Renal cortical epithelial cell (primary cell): ENCODE results near the gene ZNF350. TPM values are rescaled to one million over a fixed set of nuclear protein-coding genes. Genes with fewer than 3 reads are reported as not detected.
"Not testable (repeated sequence)": the region's sequence is repeated elsewhere in the genome, so short reads cannot be mapped to it uniquely, and the experiment has no call there.

Experiments
- DNase-seq: peaks from one replicate; pipeline ENCODE4 v3.0.0-alpha.2; 2011; ENCODE audit warnings: low read depth
- total RNA-seq: library from RNA; depleted of rRNA; stranded (reverse); fragments of >200 nt; gene quantifications from 2 replicates; pipeline ENCODE4 v1.2.3, GENCODE V29; 2014

Gene ZNF350
- total RNA-seq, 1 donor from 2014 or later: 15.6 TPM

GRCh38 chr19:51971624-51972023, 15.0 kb downstream of the ZNF350 start:
- no peak for DNase-seq

DNA sequence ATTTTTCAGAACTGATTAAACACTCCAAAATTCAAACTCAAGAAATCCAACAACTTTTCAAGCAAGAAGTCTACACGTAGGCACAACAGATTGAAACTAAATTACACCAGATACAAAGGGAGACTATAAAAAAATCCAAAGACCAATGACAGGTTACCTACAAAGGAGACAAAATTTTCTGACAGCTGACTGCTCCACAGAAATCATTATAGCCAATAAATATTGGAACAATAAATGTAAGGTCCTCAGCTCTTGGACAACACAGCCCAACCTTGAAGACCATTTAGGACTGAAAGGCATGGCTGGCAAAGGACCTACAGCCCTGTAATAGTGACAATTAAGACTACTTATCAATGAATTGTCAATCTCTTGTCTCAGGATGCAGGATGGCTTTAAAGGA, 15.9 kb downstream of the ZNF350 start:
- no peak for DNase-seq

DNA sequence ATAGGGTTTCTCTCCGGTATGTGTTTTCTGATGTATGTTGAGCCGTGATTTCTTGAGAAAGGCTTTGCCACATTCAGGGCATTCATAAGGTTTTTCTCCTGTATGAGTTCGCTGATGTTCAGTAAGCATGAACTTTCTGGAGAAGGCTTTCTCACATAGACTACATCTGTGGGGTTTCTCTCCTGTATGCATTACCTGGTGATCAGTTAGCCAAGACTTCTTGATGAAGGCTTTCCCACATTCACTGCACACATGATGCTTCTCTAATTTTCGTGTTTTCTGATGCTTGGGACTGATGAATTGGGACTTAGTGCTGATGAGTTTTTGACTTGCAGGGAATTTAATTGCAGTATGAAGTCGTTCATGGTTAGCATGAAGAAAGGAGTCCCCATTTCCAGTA, 21.1 kb downstream of the ZNF350 start:
- no peak for DNase-seq

DNA sequence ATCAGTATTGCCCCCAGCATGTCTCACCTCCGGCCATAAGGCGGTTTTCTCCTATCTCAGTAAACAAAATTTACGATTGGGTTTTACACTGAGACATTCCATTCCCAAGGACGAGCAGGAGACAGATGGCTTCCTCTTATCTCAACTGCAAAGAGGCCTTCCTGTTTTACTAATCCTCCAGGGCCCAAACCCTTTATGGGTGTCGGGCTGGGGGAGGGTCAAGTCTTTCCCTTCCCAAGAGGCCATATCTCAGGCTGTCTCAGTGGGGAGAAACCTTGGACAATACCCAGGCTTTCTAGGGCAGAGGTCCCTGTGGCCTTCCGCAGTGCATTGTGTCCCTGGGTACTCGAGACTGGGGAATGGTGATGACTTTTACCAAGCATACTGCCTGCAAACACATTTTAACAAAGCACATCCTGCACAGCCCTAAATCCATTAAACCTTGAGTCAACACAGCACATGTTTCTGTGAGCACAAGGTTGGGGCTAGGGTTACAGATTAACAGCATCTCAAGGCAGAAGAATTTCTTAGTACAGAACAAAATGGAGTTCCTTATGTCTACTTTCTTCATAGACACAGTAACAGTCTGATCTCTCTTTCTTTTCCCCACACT, 25.9 kb downstream of the ZNF350 start:
- peak; percentile 3 for DNase-seq

DNA sequence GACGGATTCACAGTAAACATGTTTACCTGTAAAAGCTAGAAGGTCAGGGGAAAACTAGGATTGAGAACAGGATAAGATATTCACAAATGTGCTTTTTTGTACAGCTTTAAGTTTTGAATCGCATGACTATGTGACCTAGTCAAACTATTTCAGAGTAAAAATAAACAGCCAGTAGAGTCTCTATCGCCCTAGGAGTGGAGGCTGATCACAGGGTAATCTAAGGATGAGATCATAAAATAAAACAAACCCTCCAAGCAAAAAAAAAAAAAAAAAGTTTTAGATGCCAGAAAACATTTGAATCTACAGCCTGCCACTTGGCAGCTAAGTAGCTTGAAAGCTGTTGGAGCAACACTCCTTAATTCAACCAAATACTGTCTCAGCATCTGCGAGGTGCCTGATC, 26.8 kb downstream of the ZNF350 start:
- DNase-seq: no peak

DNA sequence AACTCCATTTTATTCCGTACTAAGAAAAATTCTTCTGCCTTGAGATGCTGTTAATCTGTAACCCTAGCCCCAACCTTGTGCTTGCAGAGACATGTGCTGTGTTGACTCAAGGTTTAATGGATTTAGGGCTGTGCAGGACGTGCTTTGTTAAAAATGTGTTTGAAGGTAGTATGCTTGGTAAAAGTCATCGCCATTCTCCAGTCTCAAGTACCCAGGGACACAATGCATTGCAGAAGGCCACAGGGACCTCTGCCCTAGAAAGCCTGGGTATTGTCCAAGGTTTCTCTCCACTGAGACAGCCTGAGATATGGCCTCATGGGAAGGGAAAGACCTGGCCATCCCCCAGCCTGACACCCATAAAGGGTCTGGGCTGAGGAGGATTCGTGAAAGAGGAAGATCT, 28.8 kb downstream of the ZNF350 start:
- not testable (repeated sequence) for DNase-seq

- no peak for DNase-seq
Measured at GRCh38 chr19:51948975-51949374, 37.7 kb downstream of the ZNF350 start.

DNA sequence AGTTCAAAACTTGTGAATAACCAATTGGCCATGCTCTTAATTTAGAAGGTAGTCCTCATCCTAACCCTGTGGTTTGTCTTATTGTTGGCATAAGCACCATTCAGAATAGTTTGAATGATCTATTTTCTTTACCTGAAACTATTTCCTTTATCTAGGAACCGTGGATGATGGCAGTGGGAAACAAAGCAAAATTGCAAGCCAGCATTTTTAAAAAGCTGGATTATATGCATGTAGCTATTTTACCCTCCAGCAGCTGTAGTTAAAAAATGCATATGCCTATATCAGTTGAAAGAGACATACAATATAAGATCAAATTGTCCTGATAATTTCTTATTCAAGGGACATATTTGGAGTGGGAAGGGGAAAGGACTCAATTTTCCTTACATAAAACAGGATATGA, 40.0 kb downstream of the ZNF350 start:
- no peak for DNase-seq

- no peak for DNase-seq
Measured at GRCh38 chr19:51944798-51945552, 41.7 kb downstream of the ZNF350 start.

- DNase-seq: no peak
Measured at GRCh38 chr19:51938936-51939335, 47.7 kb downstream of the ZNF350 start.

DNA sequence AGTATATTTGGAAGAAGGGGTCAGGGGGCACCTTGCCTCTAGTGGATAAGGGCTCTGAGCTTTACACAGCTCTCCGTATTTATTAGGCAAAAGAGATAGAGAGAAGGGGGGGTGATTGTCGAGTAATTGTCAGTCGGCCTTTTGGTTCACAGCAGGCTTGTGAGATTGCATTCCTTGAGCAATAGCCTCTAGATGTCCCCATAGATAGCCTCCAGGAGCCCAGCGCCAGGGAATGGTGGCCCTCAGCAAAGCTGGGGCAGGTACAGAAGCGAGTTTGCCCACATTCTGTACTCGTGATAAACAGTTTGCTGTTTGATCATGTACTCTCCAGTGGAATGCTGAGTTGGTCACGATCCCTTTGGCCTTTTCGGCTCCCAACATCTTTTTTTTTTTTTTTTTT, 54.7 kb downstream of the ZNF350 start:
- DNase-seq: no peak

GRCh38 chr19:51927859-51928258, 58.8 kb downstream of the ZNF350 start:
- DNase-seq: no peak

DNA sequence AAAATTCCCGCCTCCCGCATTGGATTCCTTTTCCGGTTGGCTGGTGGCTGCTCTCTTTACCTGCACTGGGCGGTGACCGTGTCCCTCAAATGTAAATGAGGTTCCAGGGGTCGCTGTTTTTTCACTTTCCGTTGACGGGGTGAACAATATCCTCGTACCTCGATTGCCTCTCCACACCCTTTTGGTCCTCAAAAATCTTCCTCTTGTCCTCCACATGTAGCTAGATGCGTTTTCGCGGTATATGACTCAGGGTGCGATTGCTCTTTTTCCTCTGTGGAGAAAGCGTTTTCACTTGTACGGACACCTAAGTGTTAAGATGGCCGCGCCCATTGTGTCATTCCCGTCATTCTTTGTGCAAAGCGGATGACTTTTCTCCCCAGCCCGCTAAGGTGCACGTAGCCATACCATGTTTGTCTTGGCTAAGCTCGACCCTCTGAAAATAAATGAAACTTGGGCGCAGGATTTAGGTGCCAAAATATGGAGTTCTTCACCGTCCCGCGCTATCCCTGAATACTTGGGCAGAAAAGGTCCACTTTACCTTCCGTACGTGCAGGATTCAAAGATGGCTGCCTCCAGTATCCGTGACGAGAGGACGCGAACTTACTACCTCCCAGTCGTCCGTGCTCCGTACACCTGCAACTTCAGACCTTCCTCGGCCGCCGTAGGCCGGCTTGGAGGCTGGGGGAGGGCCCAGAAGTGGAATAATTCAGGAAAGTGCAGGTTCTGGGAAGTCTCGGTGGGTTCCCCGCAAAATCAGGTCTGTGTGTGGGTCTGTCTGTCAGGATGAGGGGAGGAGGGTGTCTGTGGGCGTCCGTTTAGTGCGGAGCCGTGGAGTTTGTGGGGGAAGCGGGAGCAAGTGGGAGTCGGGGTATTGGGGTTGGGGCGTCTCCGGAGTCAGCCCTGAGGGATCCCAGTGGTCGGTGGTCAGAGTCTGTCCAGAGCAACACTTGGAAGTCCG, 59.6 kb downstream of the ZNF350 start, which contains the start of gene ZNF613:
Gene ZNF613, plus strand, starts transcription at position 689 of the 958 bp plus-strand sequence. CDS start 8,749 bp downstream, outside the sequence.
- peak; percentile 91 for DNase-seq

GRCh38 chr19:51926426-51926783, 60.2 kb downstream of the ZNF350 start:
- DNase-seq: no peak

- DNase-seq: no peak
Measured at GRCh38 chr19:51921949-51922348, 64.7 kb downstream of the ZNF350 start.

DNA sequence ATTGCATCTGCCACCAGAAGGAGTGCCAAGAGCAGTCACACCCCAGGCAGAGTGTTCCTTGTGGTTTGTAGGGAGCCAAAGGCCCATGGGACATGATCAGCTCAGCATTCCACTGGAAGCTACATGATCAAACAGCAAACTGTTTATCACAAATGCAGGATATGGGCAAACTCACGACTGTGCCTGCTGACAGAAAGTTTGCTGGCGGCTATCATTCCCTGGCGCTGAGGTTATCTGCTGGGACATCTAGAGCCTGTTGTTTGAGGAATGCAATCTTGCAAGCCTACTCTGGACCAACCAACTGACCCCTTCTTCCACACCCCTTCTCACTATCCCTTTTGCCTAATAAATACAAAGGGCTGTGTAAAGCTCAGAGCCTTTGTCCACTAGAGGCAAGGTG, 67.0 kb downstream of the ZNF350 start:
- DNase-seq: no peak

DNA sequence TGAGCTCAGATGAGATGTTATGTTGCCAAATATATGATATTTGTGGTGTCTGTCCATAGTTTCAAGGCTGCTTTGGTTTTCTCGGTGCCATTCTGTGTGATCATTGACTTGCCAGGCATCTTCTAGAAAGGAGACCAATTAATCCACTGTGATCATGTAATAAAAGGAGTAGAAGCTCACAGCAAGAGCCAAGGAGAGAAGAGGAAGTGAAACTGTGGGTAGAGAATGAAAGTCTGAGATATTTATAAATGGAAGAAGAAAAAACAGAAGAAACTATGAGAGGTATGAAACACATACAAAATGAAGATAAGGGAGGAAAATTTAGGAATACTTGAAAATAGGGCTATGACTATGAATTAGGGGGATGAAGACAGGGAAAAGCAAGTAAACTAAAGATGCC, 70.5 kb downstream of the ZNF350 start:
- DNase-seq: no peak

- no peak for DNase-seq
Measured at GRCh38 chr19:51915324-51915867, 71.2 kb downstream of the ZNF350 start.
